Naive B cell (primary cell): ENCODE results near the gene DONSON. TPM values are rescaled to one million over a fixed set of nuclear protein-coding genes. Genes with fewer than 3 reads are reported as not detected.
A peak's percentile ranks its signal among the peaks of the same experiment; 100 is the strongest.
"Not testable (repeated sequence)": the region's sequence is repeated elsewhere in the genome, so short reads cannot be mapped to it uniquely, and the experiment has no call there.

ENCODE experiments used
- ATAC-seq, 2 donors: fragments of 150-1000 bp; cut with Tn5 transposase; 2 replicates each; pipeline ENCODE4 v1.10.0; 2021; ENCODE audit warnings: low read depth in 2 of 2, mild to moderate bottlenecking in 2 of 2, moderate library complexity in 2 of 2
- DNase-seq: peaks from one replicate; pipeline ENCODE4 v3.0.0; 2022
- H3K27ac Mint-ChIP-seq, 6 donors: one replicate each; pipeline ENCODE4 v1.8.0; 2020 to 2022; ENCODE audit warnings: mild to moderate bottlenecking in 6 of 6, mixed read lengths in 6 of 6, moderate library complexity in 5 of 6, inconsistent platforms in 2 of 6
- H3K27me3 Mint-ChIP-seq, 3 donors: one replicate each; pipeline ENCODE4 v1.8.0; 2021 to 2022; ENCODE audit warnings: mixed read lengths in 3 of 3, mild to moderate bottlenecking in 1 of 3
- H3K36me3 Mint-ChIP-seq, 2 donors: one replicate each; pipeline ENCODE4 v1.8.0; 2020 to 2022; ENCODE audit warnings: mixed read lengths in 2 of 2, inconsistent platforms in 1 of 2, mild to moderate bottlenecking in 1 of 2
- H3K4me1 Mint-ChIP-seq, 3 donors: one replicate each; pipeline ENCODE4 v1.8.0; 2020 to 2022; ENCODE audit warnings: mixed read lengths in 3 of 3, inconsistent platforms in 1 of 3, mild to moderate bottlenecking in 1 of 3, moderate library complexity in 1 of 3
- H3K4me3 Mint-ChIP-seq, 8 donors: one replicate each; pipeline ENCODE4 v1.8.0; 2020 to 2022; ENCODE audit warnings: mild to moderate bottlenecking in 8 of 8, mixed read lengths in 8 of 8, moderate library complexity in 8 of 8, inconsistent platforms in 2 of 8
- H3K9me3 Mint-ChIP-seq, 7 donors: one replicate each; pipeline ENCODE4 v1.8.0; 2020 to 2022; ENCODE audit warnings: mixed read lengths in 7 of 7, mild to moderate bottlenecking in 5 of 7, inconsistent platforms in 2 of 7, moderate library complexity in 1 of 7
- polyA plus RNA-seq, 6 donors: library from polyadenylated mRNA; unstranded; fragments of 300-500 nt; fragmentation: Illumina TruSeq; gene quantifications; one replicate each; pipeline ENCODE4 v1.2.3, GENCODE V29; 2021; ENCODE audit warnings: low read depth in 6 of 6

DONSON gene
- polyA plus RNA-seq, 6 donors from 2014 or later: 1.2 to 2.4 (median 2.1) TPM; not detected in 1

DNA sequence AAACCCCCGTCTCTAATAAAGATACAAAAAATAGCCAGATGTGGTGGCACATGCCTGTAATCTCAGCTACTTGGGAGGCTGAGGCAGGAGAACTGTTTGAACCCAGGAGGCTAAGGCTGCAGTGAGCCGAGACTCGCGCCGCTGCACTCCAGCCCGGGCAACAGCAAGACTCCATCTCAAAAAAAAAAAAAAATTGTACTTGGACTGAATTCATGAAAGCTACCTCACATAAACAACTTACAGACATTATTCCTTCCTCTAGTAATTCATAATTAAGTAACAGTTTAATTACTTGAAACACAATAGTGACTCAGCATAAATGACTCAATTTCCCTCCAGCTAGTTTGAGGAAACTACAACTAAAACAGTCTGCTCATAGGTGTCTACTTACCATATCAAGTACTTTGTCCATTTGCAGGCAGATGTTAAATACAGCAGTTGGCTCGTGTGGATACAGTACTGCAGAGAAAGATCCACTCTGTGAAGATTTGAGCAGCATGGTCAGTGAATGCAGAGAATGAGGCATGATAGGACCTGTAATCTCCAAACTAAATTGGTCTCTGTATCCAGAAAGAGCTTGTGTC is 9.4 kb downstream of the DONSON start:
- H3K4me1 Mint-ChIP-seq: peaks cover 0 to 2% (median 0%) of the 10 kb centered on the region in 3 donors
- no peaks in the 10 kb centered on the region for H3K9me3 Mint-ChIP-seq
- no peaks in the 10 kb centered on the region for H3K27me3 Mint-ChIP-seq
- ATAC-seq: no peak
- H3K4me3 Mint-ChIP-seq: no peak overlapping the region
- H3K36me3 Mint-ChIP-seq: peaks cover 0 to 8% of the 10 kb centered on the region in 2 donors
- DNase-seq: no peak
- H3K27ac Mint-ChIP-seq: peak overlapping the region in 1 of 6 donors; percentile 19

DNA sequence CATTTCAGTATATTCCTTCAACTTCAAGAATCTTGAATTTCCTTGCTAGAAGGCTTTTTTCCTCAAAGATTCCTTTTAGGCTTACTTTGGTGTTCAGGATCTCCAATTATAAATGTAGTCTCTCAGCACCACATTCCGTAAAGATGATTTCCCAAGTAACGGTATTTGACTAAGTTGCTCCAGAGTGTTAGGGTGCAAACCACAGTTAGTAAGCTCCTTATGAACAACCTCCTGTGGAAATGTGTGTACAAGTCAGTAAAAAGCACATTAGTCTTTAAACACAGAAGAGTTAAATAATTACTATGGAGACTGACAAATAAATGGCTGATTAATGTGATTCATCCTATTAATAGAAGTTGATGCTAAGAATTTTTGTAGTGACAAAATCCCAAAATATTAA is 10.3 kb downstream of the DONSON start:
- H3K27ac Mint-ChIP-seq: no peak overlapping the region
- H3K27me3 Mint-ChIP-seq: no peaks in the 10 kb centered on the region
- no peaks in the 10 kb centered on the region for H3K9me3 Mint-ChIP-seq
- no peak for DNase-seq
- H3K36me3 Mint-ChIP-seq: peaks cover 0 to 9% of the 10 kb centered on the region in 2 donors
- no peak overlapping the region for H3K4me3 Mint-ChIP-seq
- ATAC-seq: no peak
- H3K4me1 Mint-ChIP-seq: peaks cover 0 to 2% (median 0%) of the 10 kb centered on the region in 3 donors

DNA sequence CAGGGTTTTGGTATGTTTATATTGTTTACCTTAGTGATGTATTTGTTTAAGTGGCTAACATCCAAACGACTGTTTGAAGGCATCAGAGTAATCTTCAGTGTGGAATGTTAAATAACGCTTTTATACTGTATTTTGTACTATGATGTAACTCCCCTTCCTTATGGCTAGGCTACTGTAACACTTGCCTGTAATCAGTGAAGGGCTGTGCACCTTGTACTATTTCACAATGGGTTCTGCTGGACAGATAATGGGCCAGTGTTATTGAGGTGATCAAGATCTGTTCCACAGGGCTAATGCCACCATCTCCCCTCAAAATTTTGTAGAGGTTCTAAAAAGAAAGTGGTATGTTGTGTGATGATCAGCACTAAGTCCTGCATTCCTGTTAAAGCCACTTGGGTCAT is 11.7 kb downstream of the DONSON start:
- H3K36me3 Mint-ChIP-seq, H3K4me3 Mint-ChIP-seq, H3K9me3 Mint-ChIP-seq, DNase-seq, ATAC-seq, H3K27me3 Mint-ChIP-seq, H3K27ac Mint-ChIP-seq, H3K4me1 Mint-ChIP-seq: not testable (repeated sequence)

DNA sequence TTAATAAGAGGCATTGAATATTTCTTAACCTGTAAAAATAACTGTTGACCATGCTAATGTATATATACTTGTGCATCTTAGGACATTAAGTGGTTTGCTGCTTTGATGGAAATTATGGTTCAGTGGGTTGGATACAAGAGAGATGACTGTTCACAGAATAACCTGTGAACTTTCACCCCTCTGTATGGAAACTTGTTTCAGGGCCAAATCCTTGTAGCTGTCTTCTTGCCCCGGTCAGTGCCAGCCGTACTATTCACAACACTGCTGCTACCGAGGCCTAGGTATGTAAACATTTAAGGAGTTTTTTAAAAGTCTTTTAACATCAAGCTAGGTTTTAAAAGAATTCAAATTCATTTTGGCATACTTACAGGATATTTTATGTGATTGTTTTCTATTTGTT is 16.1 kb downstream of the DONSON start:
- H3K4me1 Mint-ChIP-seq: peaks cover 0 to 12% (median 7%) of the 10 kb centered on the region in 3 donors
- DNase-seq (no peak), ATAC-seq (no peak)
- H3K27me3 Mint-ChIP-seq: no peaks in the 10 kb centered on the region
- no peaks in the 10 kb centered on the region for H3K9me3 Mint-ChIP-seq
- H3K27ac Mint-ChIP-seq: peak overlapping the region in 2 of 6 donors; percentile 19 to 72
- peaks cover 7 to 14% of the 10 kb centered on the region in 2 donors for H3K36me3 Mint-ChIP-seq
- H3K4me3 Mint-ChIP-seq: no peak overlapping the region

DNA sequence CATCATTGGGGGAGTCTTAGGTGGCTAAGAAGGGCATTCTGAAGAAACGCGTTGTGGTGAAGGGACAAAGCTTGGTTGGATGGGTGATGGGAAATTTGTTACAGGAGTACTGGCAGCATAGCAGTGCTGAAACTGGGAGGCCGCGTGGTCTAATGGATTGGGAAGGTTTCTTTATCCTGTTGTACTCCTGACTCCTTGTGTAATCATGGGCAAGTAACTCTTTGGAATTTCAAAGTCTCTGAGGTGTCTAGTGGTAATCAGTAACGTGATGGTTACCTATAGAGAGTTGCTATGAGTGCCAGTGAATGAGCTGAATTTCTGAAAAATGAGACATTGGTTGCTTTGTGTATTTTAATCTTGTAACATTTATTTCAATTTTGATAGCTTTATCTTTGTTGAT is 18.5 kb downstream of the DONSON start:
- Mint-ChIP-seq H3K4me3 (no peak overlapping the region), H3K36me3 (peaks cover 7 to 14% of the 10 kb centered on the region in 2 donors), H3K9me3 (no peaks in the 10 kb centered on the region), H3K27me3 (no peaks in the 10 kb centered on the region), H3K4me1 (peaks cover 0 to 12% (median 7%) of the 10 kb centered on the region in 3 donors), H3K27ac (peak overlapping the region in 3 of 6 donors; percentile 24 to 74 (median 70))
- DNase-seq (no peak), ATAC-seq (no peak)

DNA sequence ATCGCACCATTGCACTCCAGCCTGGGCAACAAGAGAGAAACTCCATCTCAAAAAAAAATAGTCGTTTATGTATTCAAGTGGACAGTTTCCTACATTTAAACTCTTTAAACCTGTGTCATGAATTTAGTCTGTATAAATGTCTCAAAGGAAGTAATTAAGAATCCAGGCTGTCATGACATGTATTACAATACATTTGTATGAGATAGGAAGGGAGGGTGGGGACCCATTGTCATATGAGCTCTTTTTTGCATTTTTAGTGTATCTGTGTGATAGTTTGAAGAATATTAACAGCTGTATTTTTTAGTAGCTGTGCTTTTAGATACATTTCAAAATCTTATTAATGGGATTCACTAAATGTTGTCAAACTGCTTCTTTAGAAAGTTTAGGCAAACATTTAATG is 20.0 kb downstream of the DONSON start:
- Mint-ChIP-seq H3K4me3 (no peak overlapping the region), H3K27me3 (no peaks in the 10 kb centered on the region), H3K27ac (no peak overlapping the region), H3K4me1 (peaks cover 0 to 12% (median 7%) of the 10 kb centered on the region in 3 donors), H3K36me3 (peaks cover 7 to 14% of the 10 kb centered on the region in 2 donors), H3K9me3 (no peaks in the 10 kb centered on the region)
- no peak for ATAC-seq
- no peak for DNase-seq

DNA sequence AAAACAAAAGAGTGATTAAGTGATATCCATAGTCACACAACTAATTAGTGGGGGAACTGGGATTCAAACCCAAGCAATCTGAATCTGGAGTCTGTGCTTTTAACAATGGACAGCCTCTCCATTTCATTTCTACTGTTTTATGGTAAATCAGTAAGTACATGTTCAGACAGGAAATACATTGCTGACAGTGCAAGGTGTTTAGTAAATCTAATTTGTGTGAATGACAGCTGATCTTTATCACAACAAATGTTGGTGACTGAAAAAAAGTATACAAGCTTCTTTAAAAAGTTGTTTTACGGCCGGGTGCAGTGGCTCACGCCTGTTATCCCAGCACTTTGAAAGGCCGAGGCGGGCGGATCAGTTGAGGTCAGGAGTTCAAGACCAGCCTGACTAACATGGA is 20.6 kb downstream of the DONSON start:
- peaks cover 7 to 12% of the 10 kb centered on the region in 2 donors for H3K36me3 Mint-ChIP-seq
- no peaks in the 10 kb centered on the region for H3K27me3 Mint-ChIP-seq
- H3K27ac Mint-ChIP-seq: peak overlapping the region in 2 of 6 donors; percentile 22 to 88
- peaks cover 0 to 12% (median 7%) of the 10 kb centered on the region in 3 donors for H3K4me1 Mint-ChIP-seq
- ATAC-seq: no peak
- H3K4me3 Mint-ChIP-seq: no peak overlapping the region
- H3K9me3 Mint-ChIP-seq: no peaks in the 10 kb centered on the region
- DNase-seq: no peak

DNA sequence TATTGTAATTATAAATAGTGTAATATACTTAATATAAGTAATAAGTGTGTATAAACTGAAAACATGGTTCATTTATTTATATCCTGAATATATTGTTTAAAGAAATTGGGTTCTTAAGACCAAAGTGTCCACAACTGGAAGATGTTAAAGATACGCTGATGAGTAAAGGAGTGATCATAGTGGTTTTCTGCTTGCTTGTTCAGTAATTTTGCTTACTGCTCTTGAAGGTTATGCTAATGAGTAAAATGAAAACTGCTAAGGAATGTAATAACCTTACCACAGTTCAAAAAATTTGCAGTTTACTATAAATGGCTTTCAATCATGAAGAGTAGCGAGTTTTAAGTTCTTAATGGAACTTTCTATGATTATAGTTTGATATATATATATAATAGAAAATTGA is 22.0 kb downstream of the DONSON start:
- peaks cover 0 to 13% (median 7%) of the 10 kb centered on the region in 3 donors for H3K4me1 Mint-ChIP-seq
- H3K27ac Mint-ChIP-seq: no peak overlapping the region
- H3K4me3 Mint-ChIP-seq: no peak overlapping the region
- H3K9me3 Mint-ChIP-seq: no peaks in the 10 kb centered on the region
- no peak for ATAC-seq
- peaks cover 8% of the 10 kb centered on the region in 2 donors for H3K36me3 Mint-ChIP-seq
- H3K27me3 Mint-ChIP-seq: no peaks in the 10 kb centered on the region
- DNase-seq: no peak

DNA sequence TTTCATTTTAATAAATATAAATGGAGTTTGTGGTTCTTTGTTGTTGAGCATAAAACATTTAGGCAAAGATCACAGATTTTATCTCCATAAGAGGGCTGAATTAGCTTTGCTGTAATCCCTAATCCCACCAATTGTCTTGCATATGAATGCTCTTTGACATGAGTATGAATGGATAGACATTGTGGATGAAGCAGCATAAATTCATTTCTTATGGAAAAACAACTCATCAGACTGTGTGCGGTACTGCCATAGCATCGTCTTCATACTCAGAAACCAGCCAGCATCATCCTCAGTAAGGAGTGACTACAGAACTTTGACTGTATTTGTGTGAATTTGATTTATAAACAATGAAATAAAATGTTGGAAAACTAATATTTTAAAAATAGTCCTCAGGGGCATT is 26.1 kb downstream of the DONSON start:
- no peak for DNase-seq
- Mint-ChIP-seq H3K4me1 (peaks cover 10 to 24% (median 12%) of the 10 kb centered on the region in 3 donors), H3K9me3 (no peaks in the 10 kb centered on the region), H3K36me3 (peaks cover 21 to 36% of the 10 kb centered on the region in 2 donors), H3K4me3 (no peak overlapping the region), H3K27ac (no peak overlapping the region), H3K27me3 (no peaks in the 10 kb centered on the region)
- ATAC-seq: no peak

DNA sequence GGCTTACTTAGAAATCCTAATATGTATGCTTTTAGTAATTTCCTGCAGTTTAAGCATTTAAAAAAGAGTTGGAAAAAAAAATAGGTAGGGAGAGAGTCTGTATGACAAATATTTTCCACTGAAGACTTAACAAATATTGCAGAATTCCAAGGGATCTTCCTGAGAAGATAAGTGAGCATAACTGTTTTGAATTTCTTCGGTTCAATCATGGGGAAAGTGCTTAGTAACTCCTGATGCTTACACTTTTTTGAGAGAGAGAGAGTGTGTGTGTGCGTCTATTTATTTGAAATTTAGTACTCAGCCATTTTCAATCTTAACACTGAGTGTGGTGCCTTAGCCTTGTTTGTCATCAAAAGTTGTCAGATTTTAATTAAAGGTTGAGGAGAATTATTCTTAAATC is 27.1 kb downstream of the DONSON start:
- Mint-ChIP-seq H3K4me1 (peaks cover 12 to 31% (median 15%) of the 10 kb centered on the region in 3 donors), H3K27ac (peak overlapping the region in 3 of 6 donors; percentile 27 to 78 (median 51)), H3K9me3 (no peaks in the 10 kb centered on the region), H3K27me3 (no peaks in the 10 kb centered on the region), H3K36me3 (peaks cover 30 to 44% of the 10 kb centered on the region in 2 donors), H3K4me3 (no peak overlapping the region)
- no peak for ATAC-seq
- DNase-seq: no peak

DNA sequence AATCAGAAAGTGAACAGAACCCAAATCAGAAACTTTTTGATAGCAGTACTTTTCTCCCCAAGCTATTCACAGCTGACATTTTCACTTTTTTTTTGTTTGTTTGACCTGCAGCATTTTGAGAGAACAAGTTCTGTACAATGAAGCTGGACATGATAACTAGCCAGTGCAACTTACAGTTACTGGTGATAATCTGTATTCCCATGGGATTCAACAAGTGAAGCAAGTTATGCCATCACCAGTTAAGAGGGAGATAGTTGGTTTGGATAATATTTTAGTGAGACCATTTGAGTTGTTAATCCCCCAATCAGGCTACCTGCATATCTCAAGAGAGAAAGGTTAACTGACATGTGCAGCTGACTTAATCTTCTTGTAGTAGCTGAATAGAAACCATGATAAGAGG is 27.5 kb downstream of the DONSON start:
- Mint-ChIP-seq H3K27ac (peak overlapping the region in 2 of 6 donors; percentile 52 to 78), H3K27me3 (no peaks in the 10 kb centered on the region), H3K36me3 (peaks cover 34 to 46% of the 10 kb centered on the region in 2 donors), H3K4me1 (peaks cover 16 to 35% (median 19%) of the 10 kb centered on the region in 3 donors), H3K4me3 (no peak overlapping the region), H3K9me3 (no peaks in the 10 kb centered on the region)
- DNase-seq: no peak
- ATAC-seq: no peak

DNA sequence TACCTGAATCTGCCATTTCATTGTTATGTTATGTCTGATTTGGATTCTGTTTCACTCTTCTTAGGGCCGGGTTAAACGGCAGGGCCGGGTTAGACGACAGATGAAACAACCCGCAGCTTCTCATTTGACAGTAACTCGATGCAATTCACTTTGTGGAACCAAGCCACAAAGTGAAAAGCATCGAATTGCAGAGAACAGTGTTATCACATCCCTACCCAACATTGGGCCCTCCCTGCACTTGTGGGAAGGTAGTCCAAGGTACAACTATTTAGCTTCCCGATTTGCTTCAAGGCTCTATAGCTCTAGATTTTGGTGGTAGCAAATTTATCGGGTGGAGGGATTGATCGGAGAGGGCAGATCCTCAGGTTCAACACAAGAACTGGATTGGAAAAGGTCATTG is 28.7 kb downstream of the DONSON start:
- H3K36me3 Mint-ChIP-seq: peaks cover 42 to 51% of the 10 kb centered on the region in 2 donors
- ATAC-seq (no peak), DNase-seq (no peak)
- peaks cover 22 to 41% (median 24%) of the 10 kb centered on the region in 3 donors for H3K4me1 Mint-ChIP-seq
- H3K27me3 Mint-ChIP-seq: no peaks in the 10 kb centered on the region
- peak overlapping the region in 1 of 6 donors; percentile 27 for H3K27ac Mint-ChIP-seq
- no peaks in the 10 kb centered on the region for H3K9me3 Mint-ChIP-seq
- no peak overlapping the region for H3K4me3 Mint-ChIP-seq

DNA sequence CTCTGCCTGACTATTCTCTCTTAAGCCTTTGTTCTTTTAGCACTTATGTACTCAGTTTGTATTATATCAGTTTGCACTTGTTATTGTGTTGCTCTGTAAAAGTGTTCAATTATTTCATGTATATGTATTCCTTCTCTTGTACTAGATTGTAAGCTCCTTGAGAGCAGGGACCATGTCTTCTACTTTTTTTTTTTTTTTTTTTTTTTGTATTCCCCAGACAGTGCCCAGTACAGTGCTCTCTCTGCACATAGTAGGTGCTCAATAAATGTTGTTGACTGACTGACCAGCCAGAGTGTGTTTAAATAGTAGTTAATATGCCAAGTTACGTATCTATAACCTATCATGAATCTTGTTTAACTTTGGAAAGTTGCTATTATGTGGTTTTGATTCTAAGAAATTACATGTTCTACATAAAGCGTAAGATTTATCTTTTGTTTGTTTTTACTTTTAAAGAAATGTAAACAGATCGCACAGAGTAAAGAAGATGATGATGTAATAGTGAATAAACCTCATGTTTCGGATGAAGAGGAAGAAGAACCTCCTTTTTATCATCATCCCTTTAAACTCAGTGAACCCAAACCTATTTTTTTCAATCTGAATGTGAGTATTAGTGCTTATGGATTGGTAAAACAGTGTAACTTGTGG is 29.6 kb downstream of the DONSON start:
- Mint-ChIP-seq H3K27ac (peak overlapping the region in 1 of 6 donors; percentile 49), H3K36me3 (peaks cover 49 to 58% of the 10 kb centered on the region in 2 donors), H3K4me1 (peaks cover 24 to 48% (median 27%) of the 10 kb centered on the region in 3 donors), H3K9me3 (no peaks in the 10 kb centered on the region), H3K27me3 (no peaks in the 10 kb centered on the region), H3K4me3 (no peak overlapping the region)
- DNase-seq: no peak
- no peak for ATAC-seq

DNA sequence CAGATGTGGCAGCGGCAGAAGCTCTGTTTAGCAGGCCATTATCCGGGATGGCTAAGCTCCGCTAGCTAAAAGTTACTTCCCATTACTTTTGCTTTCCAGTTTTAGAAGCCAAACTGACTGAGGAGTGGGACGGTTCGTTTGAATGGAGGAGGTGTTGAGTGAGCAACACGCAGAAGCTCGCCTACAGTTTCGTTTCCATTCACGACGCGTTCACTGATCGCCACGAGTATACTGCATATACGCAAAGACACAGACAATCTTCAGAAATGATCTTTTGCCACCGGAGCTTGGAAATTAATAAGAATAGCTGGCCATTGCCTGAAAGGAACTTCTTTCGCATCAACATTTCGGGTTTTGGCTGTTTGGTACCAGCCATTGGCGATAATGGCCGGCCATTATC is 31.0 kb downstream of the DONSON start:
- no peak for ATAC-seq
- Mint-ChIP-seq H3K36me3 (peaks cover 54 to 56% of the 10 kb centered on the region in 2 donors), H3K27ac (no peak overlapping the region), H3K9me3 (no peaks in the 10 kb centered on the region), H3K4me1 (peaks cover 27 to 51% (median 29%) of the 10 kb centered on the region in 3 donors), H3K4me3 (peak overlapping the region in 1 of 8 donors; percentile 42), H3K27me3 (no peaks in the 10 kb centered on the region)
- no peak for DNase-seq
